ENCODE measurements around the gene XXYLT1.

XXYLT1 gene

GRCh38 chr3:195025884-195026200 is 245.1 kb downstream of the XXYLT1 start:
- no peak for DNase-seq (ENCODE audit: low spot score)

DNA sequence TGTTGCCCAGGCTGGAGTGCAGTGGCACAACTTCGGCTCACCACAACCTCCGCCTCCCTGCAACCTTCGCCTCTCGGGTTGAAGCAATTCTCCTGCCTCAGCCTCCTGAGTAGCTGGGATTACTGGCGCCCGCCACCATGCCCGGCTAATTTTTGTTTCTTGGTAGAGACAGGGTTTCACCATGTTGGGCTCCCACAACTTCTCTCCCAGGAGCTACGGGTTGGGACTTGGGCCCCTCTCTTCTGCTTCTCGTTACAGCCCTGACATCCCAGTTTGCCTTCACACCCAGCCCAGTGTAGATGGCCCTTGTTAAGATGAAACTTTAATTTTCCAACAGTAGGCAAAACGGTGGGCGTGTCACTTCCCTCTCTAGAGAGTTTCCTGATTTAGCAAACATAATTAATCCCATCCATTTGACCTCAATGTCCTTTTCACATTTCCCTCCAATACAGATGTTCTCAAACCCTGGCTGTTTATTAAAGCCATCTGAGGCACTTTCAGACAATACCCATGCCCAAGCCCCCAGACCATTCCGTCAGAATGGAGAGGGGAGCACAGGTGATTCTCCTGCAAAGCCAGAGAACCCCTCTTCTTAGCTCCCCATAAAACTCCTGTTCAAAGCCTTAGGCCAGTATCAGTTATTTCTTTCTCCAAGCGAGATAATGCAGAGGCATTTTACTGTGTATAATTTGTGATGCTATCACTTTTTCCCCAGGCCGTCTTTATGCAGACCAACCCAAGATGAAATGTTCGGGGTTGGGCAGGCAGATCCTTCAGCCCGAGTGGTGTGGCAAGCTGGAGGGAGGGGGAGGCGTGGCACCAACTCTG is 245.7 kb downstream of the XXYLT1 start:
- no peak for DNase-seq (ENCODE audit: low spot score)

- DNase-seq (ENCODE audit: low spot score), result no peak
These were observed 247.0 kb downstream of the XXYLT1 start for GRCh38 chr3:195023989-195024388.

GRCh38 chr3:195023576-195023975 is 247.4 kb downstream of the XXYLT1 start:
- DNase-seq (ENCODE audit: low spot score), result no peak

DNA sequence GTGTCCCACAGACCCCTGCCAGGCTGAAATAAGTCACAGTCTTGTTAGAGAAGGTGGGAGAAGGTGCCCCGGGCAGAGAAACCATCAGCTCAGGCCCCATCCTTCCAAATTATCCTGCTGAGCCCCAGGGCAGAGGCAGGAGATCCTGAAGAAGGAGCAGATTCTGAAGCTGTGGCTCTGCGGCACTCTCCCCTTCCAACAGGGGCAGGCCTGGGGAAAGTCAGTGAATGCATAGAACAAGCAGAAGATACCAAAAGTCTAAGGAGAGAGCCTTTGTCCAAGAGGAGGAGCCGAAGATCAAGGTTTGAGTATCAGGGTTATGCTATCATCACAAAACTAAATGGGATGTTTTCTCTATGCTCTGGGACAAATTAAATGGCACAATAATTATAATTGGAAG is 249.3 kb downstream of the XXYLT1 start:
- no peak for DNase-seq (ENCODE audit: low spot score)

DNA sequence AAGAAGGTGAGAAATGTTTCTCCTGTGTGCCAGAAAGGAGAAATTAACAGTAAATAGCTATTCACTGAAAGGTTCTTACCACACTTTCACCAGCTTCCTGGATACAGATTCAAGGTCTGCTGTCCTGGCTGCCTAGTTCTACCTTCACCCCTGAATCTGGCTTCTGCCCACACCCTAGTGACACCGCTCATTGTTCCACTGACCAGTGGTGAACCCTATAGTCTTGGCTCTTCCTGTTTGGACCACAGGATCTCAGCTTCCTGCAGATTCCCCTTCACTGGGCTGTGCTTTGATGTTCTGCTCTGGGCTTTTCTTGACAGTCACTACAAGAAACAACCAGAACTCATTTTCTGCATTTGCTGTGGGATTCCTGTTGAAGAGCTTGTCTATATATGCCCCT is 250.0 kb downstream of the XXYLT1 start:
- DNase-seq (ENCODE audit: low spot score), result no peak

DNA sequence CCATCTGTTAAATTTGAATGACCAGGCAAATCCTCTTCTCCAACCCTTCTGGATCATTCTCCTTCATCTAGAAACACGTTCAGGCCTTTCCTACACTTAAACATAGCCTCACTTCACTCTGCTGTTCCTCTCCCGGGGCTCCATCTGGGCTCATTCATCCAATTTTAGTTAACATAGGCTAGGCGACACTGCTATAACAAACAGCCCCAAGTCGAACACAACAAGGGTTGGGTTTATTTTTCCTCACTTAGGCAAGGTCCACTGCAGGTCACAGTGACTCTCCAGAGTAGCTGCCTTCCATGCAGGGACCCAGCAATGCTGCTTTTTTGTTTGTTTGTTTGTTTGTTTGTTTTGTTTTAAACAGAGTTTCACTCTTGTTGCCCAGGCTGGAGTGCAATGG is 250.8 kb downstream of the XXYLT1 start:
- DNase-seq (ENCODE audit: low spot score), result no peak

DNA sequence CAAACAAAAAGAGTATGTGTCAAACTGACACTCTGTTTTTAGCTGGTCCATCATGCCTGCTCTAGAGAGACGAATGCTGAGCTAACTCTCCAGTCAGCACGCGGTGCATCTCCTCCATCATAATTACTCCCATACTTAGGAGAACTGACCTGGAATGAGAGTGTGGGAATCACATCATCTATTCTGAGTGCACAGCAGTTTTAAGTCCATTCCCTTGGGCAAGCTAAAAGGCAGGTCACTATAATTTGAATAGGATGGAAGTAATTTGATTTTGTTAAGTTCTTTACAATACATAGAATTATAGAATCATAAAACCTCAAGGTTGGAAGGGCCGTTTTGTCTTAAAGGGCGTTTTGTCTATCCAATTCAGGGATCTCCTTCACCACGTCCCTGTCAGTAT is 251.6 kb downstream of the XXYLT1 start:
- DNase-seq (ENCODE audit: low spot score), result no peak
